K562 (cell line): ENCODE results near the gene PLK1. TPM values are rescaled to one million over a fixed set of nuclear protein-coding genes. Genes with fewer than 3 reads are reported as not detected.

ENCODE experiments used
- ATAC-seq: fragments of 200-7000 bp; cut with Tn5 transposase; 3 replicates; pipeline ENCODE4 v1.9.1; 2020; ENCODE audit warnings: moderate library complexity
- BruUV-seq: library from RNA; stranded (reverse); fragments of 400-500 nt; replicated peaks from 2 replicates; lab custom pipeline; 2021; lab: Mats Ljungman, UMichigan
- CTCF ChIA-PET: fragments of 300-600 bp; formaldehyde crosslinking; extraction: SDS; loops from one replicate; lab custom pipeline; 2021; ENCODE audit warnings: low intra/inter-chr PET ratio; lab: Yijun Ruan, JAX
- POLR2A ChIA-PET: fragments of 300-600, 350-650 bp; sonication (Branson Sonifier 250); formaldehyde crosslinking; extraction: SDS; loops from one replicate; lab custom pipeline; 2021; ENCODE audit warnings: antibody characterized with exemption, inconsistent platforms; lab: Yijun Ruan, JAX
- DNase-seq, 4 experiments: peaks; one replicate each; pipeline versions ENCODE4 v3.0.0 to v3.0.0-alpha.2; 2011 to 2018; ENCODE audit warnings: low spot score in 3 of 4, mixed read lengths in 3 of 4; ENCODE audit errors: extremely low read depth in 1 of 4
- FAIRE-seq: peaks from 2 replicates; lab custom pipeline; 2011; peaks lifted over from hg19 to GRCh38; lab: Jason Lieb, UNC
- H2AFZ ChIP-seq: 2 replicates; pipeline ENCODE4 v1.6.0; 2011; ENCODE audit warnings: low read depth, low read length, control low read depth, inconsistent platforms
- H3K27ac ChIP-seq: fragments of 200-600 bp; 3 replicates; pipeline ENCODE4 v1.8.0; 2011; ENCODE audit warnings: low read depth, mild to moderate bottlenecking, control low read depth, inconsistent platforms, low read length, moderate library complexity, mixed read lengths; ENCODE audit errors: extremely low read depth
- H3K27me3 ChIP-seq, 2 experiments: fragments of 300-600 bp in 1 of 2; 2 replicates in 1 of 2; 3 replicates in 1 of 2; pipeline versions ENCODE4 v1.6.0 to v1.8.0; 2011; ENCODE audit warnings: inconsistent platforms in 2 of 2, low read length in 2 of 2, mild to moderate bottlenecking in 1 of 2, mixed read lengths in 1 of 2, moderate library complexity in 1 of 2; ENCODE audit not compliant: control insufficient read depth in 2 of 2, insufficient read depth in 2 of 2
- H3K36me3 ChIP-seq: fragments of 300-600 bp; 3 replicates; pipeline ENCODE4 v1.8.0; 2011; ENCODE audit warnings: mild to moderate bottlenecking, low read length, inconsistent platforms; ENCODE audit not compliant: control insufficient read depth, insufficient read depth
- H3K4me1 ChIP-seq, 2 experiments: fragments of 200-600 bp in 1 of 2; replicated peaks in 1 of 2; 2 replicates in 1 of 2; 3 replicates in 1 of 2; pipeline versions ENCODE4 v1.5.1 to v1.8.0; 2011; ENCODE audit warnings: inconsistent platforms in 2 of 2, low read length in 2 of 2, mild to moderate bottlenecking in 1 of 2, mixed read lengths in 1 of 2, moderate library complexity in 1 of 2; ENCODE audit not compliant: control insufficient read depth in 2 of 2, insufficient read depth in 2 of 2
- H3K4me2 ChIP-seq: 2 replicates; pipeline ENCODE4 v1.6.1; 2011; ENCODE audit warnings: low read length, control low read depth, inconsistent platforms, mixed read lengths; ENCODE audit not compliant: insufficient read depth
- H3K4me3 ChIP-seq: fragments of 200-600 bp; sonication (generic), shearing (Covaris generic); 2 replicates; pipeline ENCODE4 v1.5.1; 2016; ENCODE audit warnings: control low read depth, inconsistent platforms
- H3K79me2 ChIP-seq: fragments of 200-600 bp; 3 replicates; pipeline ENCODE4 v1.8.0; 2011; ENCODE audit warnings: low read length, inconsistent platforms; ENCODE audit not compliant: control insufficient read depth, insufficient read depth
- H3K9ac ChIP-seq, 2 experiments: 2 replicates each; pipeline versions ENCODE4 v1.6.0 to v1.6.1; 2011; ENCODE audit warnings: low read depth in 2 of 2, low read length in 2 of 2, control low read depth in 1 of 2, inconsistent platforms in 1 of 2, mild to moderate bottlenecking in 1 of 2, mixed read lengths in 1 of 2; ENCODE audit not compliant: insufficient read depth in 1 of 2
- H3K9me1 ChIP-seq: one replicate; pipeline ENCODE4 v1.6.0; 2011; ENCODE audit warnings: inconsistent platforms, mild to moderate bottlenecking, low read length, moderate library complexity; ENCODE audit not compliant: control insufficient read depth, insufficient read depth
- H3K9me3 ChIP-seq: replicated peaks from 2 replicates; pipeline ENCODE4 v1.5.1; 2011; ENCODE audit warnings: low read depth, low read length, inconsistent platforms; ENCODE audit not compliant: control insufficient read depth, insufficient read depth
- H4K20me1 ChIP-seq: replicated peaks from 2 replicates; pipeline ENCODE4 v1.6.1; 2011; ENCODE audit warnings: low read length, inconsistent platforms, mixed read lengths; ENCODE audit not compliant: control insufficient read depth, insufficient read depth
- AFF4 ChIP-seq: sonication (generic); formaldehyde crosslinking; IDR thresholded peaks from 2 replicates; pipeline ENCODE4 v1.8.0; 2023; ENCODE audit warnings: mild to moderate bottlenecking, missing genetic modification reagents
- BCOR ChIP-seq: fragments of 450-650 bp; IDR thresholded peaks from 2 replicates; pipeline ENCODE4 v1.6.1; 2016
- HMGXB4 ChIP-seq: sonication (generic); formaldehyde crosslinking; IDR thresholded peaks from 2 replicates; pipeline ENCODE4 v1.8.1; 2023; ENCODE audit warnings: mild to moderate bottlenecking, missing genetic modification reagents
- KDM1A ChIP-seq, 2 experiments: fragments of 450-650 bp; IDR thresholded peaks; 2 replicates each; pipeline ENCODE4 v1.6.1; 2016; ENCODE audit warnings: mild to moderate bottlenecking in 2 of 2
- RBM25 ChIP-seq: fragments of 200-400 bp; formaldehyde crosslinking; IDR thresholded peaks from 2 replicates; pipeline ENCODE4 v1.6.1; 2018; ENCODE audit warnings: low read length, low read depth, moderate library complexity; ENCODE audit not compliant: severe bottlenecking
- ZNF445 ChIP-seq: fragments of 250-450 bp; sonication (Bioruptor Pico); IDR thresholded peaks from 2 replicates; pipeline ENCODE4 v1.4.0; 2020; ENCODE audit warnings: low read depth, mild to moderate bottlenecking, moderate library complexity
- WGBS: fragments of 100-300 bp; shearing (Covaris generic); methylation state at CpG from one replicate; pipeline ENCODE4 v1.1.6; 2016; ENCODE audit warnings: low coverage, mixed read lengths; ENCODE audit not compliant: insufficient coverage; ENCODE audit errors: missing lambda C conversion rate; 5-methylcytosine and 5-hydroxymethylcytosine counted together
- in situ Hi-C: fragments of 300-500 bp; cut with MboI; formaldehyde crosslinking; loops from 4 replicates; pipeline ENCODE4 v1.15.0; 2018; ENCODE audit warnings: inconsistent platforms, mixed read lengths
- intact Hi-C: fragments of 100-400 bp; cut with micrococcal nuclease; formaldehyde crosslinking; loops from 2 replicates; pipeline ENCODE4 v1.14.2; 2022
- polyA plus RNA-seq, 8 experiments: library from polyadenylated mRNA; depleted of rRNA in 4 of 8; stranded (reverse) in 5 of 8; unstranded in 3 of 8; fragments of >200 nt; fragmentation: Nextera tagmentation in 2 of 8; fragmentation: Illumina TruSeq in 1 of 8; extraction: Ambion mirVana in 2 of 8; extraction: Trizol in 1 of 8; gene quantifications; 2 replicates each; pipeline versions ENCODE4 v1.2.1 to v1.2.3, GENCODE V29; 2011 to 2014; ENCODE audit warnings: inconsistent platforms in 1 of 8, missing spikeins in 1 of 8
- total RNA-seq, 7 experiments: library from RNA; depleted of rRNA in 6 of 7; stranded (reverse); fragments of >200 nt in 6 of 7; fragmentation: Illumina TruSeq in 2 of 7; extraction: Trizol in 2 of 7; gene quantifications; 2 replicates each; pipeline versions ENCODE4 v1.2.1 to v1.2.3, GENCODE V29; 2011 to 2021; ENCODE audit warnings: low replicate concordance in 1 of 7

The PLK1 gene
- total and polyA plus RNA-seq, 9 of the 15 experiments (the other 6 are each of a cell fraction or from before 2014, with no cell fraction given) = 13.6 to 212 (median 45.5) TPM

- in situ Hi-C loops = no loop called here
- POLR2A ChIA-PET = interaction anchor here (0.6 to 1.5 kb wide), 4 partner anchors 130 to 488 kb away, joined by 3 to 4 read pairs (median 3); partner anchors contain the start of gene NDUFAB1
- no peak for ATAC-seq
These were observed 48.0 kb downstream of the PLK1 start for GRCh38 chr16:23726710-23727109.

More at GRCh38 chr16:23726710-23727109, 48.0 kb downstream of the PLK1 start:
- BruUV-seq = no TSS peak
- WGBS = 84% methylated on average over 3 of the region's 3 CpGs
- Histone ChIP-seq H3K9ac (no peak overlapping the region), H3K4me2 (no peak overlapping the region), H3K4me1 (peaks cover 7 to 11% of the 10 kb centered on the region in 2 experiments; a peak in 4 of 5 replicates), H3K27me3 (no peaks in the 10 kb centered on the region), H3K27ac (no peak overlapping the region), H3K4me3 (no peak overlapping the region), H3K9me1 (no peaks in the 10 kb centered on the region), H4K20me1 (no peaks in the 10 kb centered on the region), H3K79me2 (no peaks in the 10 kb centered on the region), H3K9me3 (0 out of 2 replicates have a peak, but pooled peaks cover 2% of the 10 kb centered on the region), H3K36me3 (no peaks in the 10 kb centered on the region), H2AFZ (0 out of 2 replicates have a peak overlapping the region, but pooled peaks have one; percentile 5)
- TF ChIP-seq AFF4 (no peak), KDM1A (IDR thresholded peaks at IDR 0.05) (peak in 1 of 2 experiments; percentile 43; a peak in 1 of 4 replicates), BCOR (peak; percentile 50; the same call in 1 of the 2 replicates), HMGXB4 (CRISPR knock-in tag) (no peak), RBM25 (peak; percentile 92), ZNF445 (CRISPR knock-in tag) (no peak)
- FAIRE-seq (no peak), DNase-seq (no peak)
- intact Hi-C loops = loop anchor here (10.0 kb wide), 1 partner anchor 172 kb away; the partner anchor contains the start of genes EARS2 and UBFD1
- CTCF ChIA-PET = no interaction called here
